HG03064 (cell line): ENCODE measurements around the gene ABLIM2.

Source experiments
- ATAC-seq: cut with Tn5 transposase; IDR thresholded peaks from one replicate; pipeline ENCODE4 v1.9.1; 2021; ENCODE audit warnings: low read depth; ENCODE audit not compliant: unreplicated experiment

Gene ABLIM2

GRCh38 chr4:8013976-8014726 is 144.5 kb downstream of the ABLIM2 start:
- ATAC-seq = no peak

- no peak for ATAC-seq
Observed at GRCh38 chr4:8012517-8012916, 146.1 kb downstream of the ABLIM2 start.

GRCh38 chr4:8010618-8011017 is 148.0 kb downstream of the ABLIM2 start:
- no peak for ATAC-seq

GRCh38 chr4:8009710-8010511 is 148.7 kb downstream of the ABLIM2 start:
- no peak for ATAC-seq

GRCh38 chr4:8009097-8009496 is 149.5 kb downstream of the ABLIM2 start:
- no peak for ATAC-seq

GRCh38 chr4:8008391-8008790 is 150.2 kb downstream of the ABLIM2 start:
- no peak for ATAC-seq

- ATAC-seq = no peak
Observed at GRCh38 chr4:8007581-8007980, 151.0 kb downstream of the ABLIM2 start.

- ATAC-seq = no peak
Observed at GRCh38 chr4:8006471-8006870, 152.1 kb downstream of the ABLIM2 start.

- no peak for ATAC-seq
Observed at GRCh38 chr4:8005814-8006215, 152.8 kb downstream of the ABLIM2 start.

- ATAC-seq = no peak
Observed at GRCh38 chr4:8005033-8005808, 153.4 kb downstream of the ABLIM2 start.

- ATAC-seq = no peak
Observed at GRCh38 chr4:8004066-8004465, 154.5 kb downstream of the ABLIM2 start.

GRCh38 chr4:8002525-8003309 is 155.9 kb downstream of the ABLIM2 start:
- ATAC-seq = no peak

GRCh38 chr4:8001564-8002355 is 156.9 kb downstream of the ABLIM2 start:
- ATAC-seq = no peak

- ATAC-seq = no peak
Observed at GRCh38 chr4:8000721-8001491, 157.7 kb downstream of the ABLIM2 start.

- ATAC-seq = no peak
Observed at GRCh38 chr4:8000247-8000646, 158.4 kb downstream of the ABLIM2 start.

- ATAC-seq = no peak
Observed at GRCh38 chr4:7999695-8000094, 158.9 kb downstream of the ABLIM2 start.

- ATAC-seq = no peak
Observed at GRCh38 chr4:7999279-7999678, 159.3 kb downstream of the ABLIM2 start.

GRCh38 chr4:7998447-7998846 is 160.2 kb downstream of the ABLIM2 start:
- no peak for ATAC-seq

- no peak for ATAC-seq
Observed at GRCh38 chr4:7995866-7996265, 162.7 kb downstream of the ABLIM2 start.
